ENCODE data around the gene CXADR. TPM values are rescaled to one million over a fixed set of nuclear protein-coding genes. Genes with fewer than 3 reads are reported as not detected.
A peak's percentile ranks its signal among the peaks of the same experiment; 100 is the strongest.
"Not testable (repeated sequence)": the region's sequence is repeated elsewhere in the genome, so short reads cannot be mapped to it uniquely, and the experiment has no call there.

The CXADR gene
- total and polyA plus RNA-seq, 2 donors, result 3.2 to 5.6 TPM

DNA sequence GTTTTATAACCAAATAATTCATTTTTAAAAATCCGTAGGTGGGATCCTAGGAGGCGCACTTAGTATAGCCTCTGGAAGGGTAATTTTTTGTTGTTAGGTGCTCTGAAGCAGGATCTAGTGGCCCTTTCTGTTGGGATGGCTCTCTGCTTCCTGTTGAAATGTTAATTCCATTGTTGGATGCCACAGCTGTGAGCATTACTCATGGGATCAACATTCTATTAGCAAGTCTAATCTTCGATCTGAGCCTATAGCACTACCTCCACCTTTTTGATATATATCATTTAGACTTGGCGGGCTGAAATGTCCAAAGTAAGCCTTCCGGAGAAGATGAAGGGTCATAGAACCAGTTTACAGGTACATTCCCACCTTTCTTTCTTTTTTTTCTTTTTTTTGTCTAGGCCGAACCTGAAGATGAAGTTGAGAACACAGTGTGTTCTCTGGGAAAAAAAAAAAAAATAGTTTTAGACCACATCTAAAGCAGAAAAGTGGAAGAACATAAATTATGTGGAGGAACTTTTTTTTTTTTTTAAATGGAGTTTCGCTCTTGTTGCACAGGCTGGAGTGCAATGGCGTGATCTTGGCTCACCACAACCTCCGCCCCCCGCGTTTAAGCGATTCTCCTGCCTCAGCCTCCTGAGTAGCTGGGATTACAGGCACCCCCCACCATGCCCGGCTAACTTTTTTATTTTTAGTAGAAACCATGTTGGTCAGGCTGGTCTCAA lies 1.4 kb downstream of the CXADR start:
- H3K9me3 ChIP-seq (ENCODE audit: control insufficient read depth in 2 of 2, insufficient read depth in 1 of 2, low read length in 1 of 2), result no peaks in the 10 kb centered on the region
- H3K27me3 ChIP-seq (ENCODE audit: control insufficient read depth in 2 of 2, insufficient read depth in 1 of 2, low read length in 1 of 2), result peaks cover 11 to 52% of the 10 kb centered on the region in 2 donors
- H3K4me3 ChIP-seq (ENCODE audit: low read length in 2 of 2), result peak overlapping the region in 1 of 2 donors; percentile 66
- no peaks in the 10 kb centered on the region for H3K36me3 ChIP-seq (ENCODE audit: control insufficient read depth in 2 of 2, insufficient read depth in 2 of 2, low read length in 1 of 2)
- DNase-seq (ENCODE audit: low read depth in 6 of 9, low spot score in 9 of 9), result no peak
- H3K27ac ChIP-seq (ENCODE audit: low read depth in 1 of 2, low read length in 1 of 2), result no peak overlapping the region
- 19% methylated on average over 13 of the region's 13 CpGs for WGBS
- peaks cover 8 to 14% of the 10 kb centered on the region in 2 donors for H3K4me1 ChIP-seq (ENCODE audit: control insufficient read depth in 2 of 2, insufficient read depth in 2 of 2, low read length in 2 of 2)

DNA sequence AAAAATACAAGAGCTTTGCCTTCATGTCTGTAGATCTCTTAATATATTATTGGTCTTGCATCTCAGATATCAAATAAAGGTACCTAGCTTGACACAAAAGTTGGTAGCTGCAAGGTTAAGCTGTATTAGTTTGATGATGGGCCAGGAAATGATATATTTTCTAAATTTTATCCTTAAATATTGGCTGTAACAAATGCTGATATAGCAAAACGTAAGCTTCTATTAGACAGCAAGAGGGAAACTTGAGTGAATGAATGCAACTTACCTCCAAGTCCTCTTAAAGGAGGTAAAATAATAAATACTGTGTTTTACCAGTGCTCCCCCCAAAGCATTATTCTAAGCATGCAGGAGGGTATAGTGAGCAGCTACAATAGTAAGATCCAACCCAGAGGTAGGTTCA lies 4.2 kb downstream of the CXADR start:
- H3K36me3 ChIP-seq (ENCODE audit: control insufficient read depth in 2 of 2, insufficient read depth in 2 of 2, low read length in 1 of 2); H3K27ac ChIP-seq (ENCODE audit: low read depth in 1 of 2, low read length in 1 of 2): not testable (repeated sequence)
- WGBS, result 97% methylated on average over 1 of the region's 1 CpG

DNA sequence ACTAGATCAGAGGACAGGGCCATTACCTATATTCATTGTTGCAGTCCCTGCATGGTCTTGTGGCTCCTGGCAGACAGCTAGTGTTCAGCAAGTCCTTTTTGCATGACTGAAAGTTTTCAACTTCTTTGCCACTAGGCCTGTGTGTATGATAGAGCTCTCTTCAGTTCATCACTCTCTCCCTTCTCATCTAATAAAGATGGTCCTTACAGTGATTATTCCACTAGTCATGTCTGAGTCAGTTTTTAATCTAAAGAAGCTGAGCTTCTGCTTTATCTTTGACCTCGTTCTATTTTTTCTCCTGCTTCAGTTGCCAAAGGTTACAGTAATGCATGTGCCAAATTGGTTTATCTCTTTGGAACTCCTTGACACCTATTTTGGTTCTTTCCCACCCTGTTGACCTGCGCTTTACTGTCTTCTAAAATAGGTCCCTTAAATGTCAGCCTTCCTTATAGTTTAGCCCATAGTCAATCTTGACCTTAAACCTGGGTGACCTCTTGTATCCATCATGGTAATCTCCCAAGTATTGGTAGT lies 6.4 kb downstream of the CXADR start:
- Histone ChIP-seq H3K27ac (ENCODE audit: low read depth in 1 of 2, low read length in 1 of 2) (no peak overlapping the region), H3K4me1 (ENCODE audit: control insufficient read depth in 2 of 2, insufficient read depth in 2 of 2, low read length in 2 of 2) (peaks cover under 1 to 1% of the 10 kb centered on the region in 2 donors), H3K27me3 (ENCODE audit: control insufficient read depth in 2 of 2, insufficient read depth in 1 of 2, low read length in 1 of 2) (peaks cover 3 to 11% of the 10 kb centered on the region in 2 donors), H3K9me3 (ENCODE audit: control insufficient read depth in 2 of 2, insufficient read depth in 1 of 2, low read length in 1 of 2) (no peaks in the 10 kb centered on the region), H3K36me3 (ENCODE audit: control insufficient read depth in 2 of 2, insufficient read depth in 2 of 2, low read length in 1 of 2) (no peaks in the 10 kb centered on the region), H3K4me3 (ENCODE audit: low read length in 2 of 2) (no peak overlapping the region)
- WGBS, result 97% methylated on average over 2 of the region's 2 CpGs
- DNase-seq (ENCODE audit: low read depth in 6 of 9, low spot score in 9 of 9), result no peak

More for the DNA sequence above, 4.2 kb downstream of the CXADR start:
- H3K4me3 ChIP-seq (ENCODE audit: low read length in 2 of 2); H3K9me3 ChIP-seq (ENCODE audit: control insufficient read depth in 2 of 2, insufficient read depth in 1 of 2, low read length in 1 of 2); DNase-seq (ENCODE audit: low read depth in 6 of 9, low spot score in 9 of 9): not testable (repeated sequence)
- H3K4me1 ChIP-seq (ENCODE audit: control insufficient read depth in 2 of 2, insufficient read depth in 2 of 2, low read length in 2 of 2), result peaks cover 8 to 14% of the 10 kb centered on the region in 2 donors
- H3K27me3 ChIP-seq (ENCODE audit: control insufficient read depth in 2 of 2, insufficient read depth in 1 of 2, low read length in 1 of 2), result peaks cover 10 to 30% of the 10 kb centered on the region in 2 donors

DNA sequence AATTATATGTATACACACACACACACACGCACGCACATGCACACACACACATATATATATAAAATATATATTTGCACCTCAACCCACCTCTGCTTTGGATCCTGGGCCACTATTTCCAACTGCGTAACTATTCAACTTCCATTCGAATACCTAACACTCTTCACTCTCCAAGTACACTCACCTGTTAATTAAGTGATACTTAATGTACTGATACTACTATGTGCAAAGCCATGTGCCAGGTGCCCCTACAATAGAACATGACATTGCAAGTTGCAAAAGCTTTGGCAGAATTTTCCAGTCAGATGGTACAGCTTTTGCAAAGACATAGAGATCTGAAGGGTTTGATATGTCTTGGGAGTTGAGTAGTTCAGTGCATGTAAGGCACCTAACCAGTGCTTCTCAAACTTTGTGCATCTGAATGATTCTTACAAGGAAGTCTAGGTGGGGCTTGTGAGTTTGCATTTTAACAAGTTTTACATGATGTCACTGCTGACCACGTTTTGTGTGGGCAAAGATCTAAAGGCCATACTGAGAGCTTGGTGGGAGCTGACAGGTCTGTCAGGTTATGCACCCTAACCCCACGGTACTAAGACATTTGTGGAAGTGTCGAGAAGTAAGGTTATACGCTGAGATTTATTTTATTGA lies 7.2 kb downstream of the CXADR start:
- 89% methylated on average over 8 of the region's 8 CpGs for whole genome bisulfite sequencing
- DNase-seq (ENCODE audit: low read depth in 6 of 9, low spot score in 9 of 9), result no peak
- H3K4me3 ChIP-seq (ENCODE audit: low read length in 2 of 2), result no peak overlapping the region

DNA sequence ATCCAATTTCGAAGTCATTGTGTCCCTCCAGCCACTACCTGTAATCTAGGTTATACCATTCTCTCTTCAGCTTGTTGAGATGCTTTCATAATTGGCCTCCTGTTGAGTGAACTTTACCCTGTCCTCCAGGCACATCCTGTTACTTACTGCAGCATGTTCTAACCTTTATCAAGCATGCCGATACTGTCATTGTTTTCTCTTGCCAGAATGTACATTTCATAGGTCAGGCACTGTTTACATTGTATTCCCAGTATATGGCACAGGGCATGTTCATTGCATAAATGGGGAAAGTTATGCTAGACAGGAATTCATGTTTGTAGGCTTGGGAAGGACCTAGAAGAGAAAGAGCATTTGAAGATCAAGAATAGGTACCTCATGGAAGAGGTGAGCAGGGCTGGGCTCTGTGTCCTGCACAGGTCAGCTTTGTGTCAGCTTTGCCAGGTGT lies 10.2 kb downstream of the CXADR start:
- Histone ChIP-seq H3K36me3 (ENCODE audit: control insufficient read depth in 2 of 2, insufficient read depth in 2 of 2, low read length in 1 of 2) (no peaks in the 10 kb centered on the region), H3K27me3 (ENCODE audit: control insufficient read depth in 2 of 2, insufficient read depth in 1 of 2, low read length in 1 of 2) (no peaks in the 10 kb centered on the region), H3K4me1 (ENCODE audit: control insufficient read depth in 2 of 2, insufficient read depth in 2 of 2, low read length in 2 of 2) (no peaks in the 10 kb centered on the region), H3K27ac (ENCODE audit: low read depth in 1 of 2, low read length in 1 of 2) (no peak overlapping the region), H3K9me3 (ENCODE audit: control insufficient read depth in 2 of 2, insufficient read depth in 1 of 2, low read length in 1 of 2) (no peaks in the 10 kb centered on the region), H3K4me3 (ENCODE audit: low read length in 2 of 2) (no peak overlapping the region)
- whole genome bisulfite sequencing, result 97% methylated on average over 2 of the region's 2 CpGs
- no peak for DNase-seq (ENCODE audit: low read depth in 6 of 9, low spot score in 9 of 9)

More for the DNA sequence above, 7.2 kb downstream of the CXADR start:
- no peaks in the 10 kb centered on the region for H3K9me3 ChIP-seq (ENCODE audit: control insufficient read depth in 2 of 2, insufficient read depth in 1 of 2, low read length in 1 of 2)
- H3K27me3 ChIP-seq (ENCODE audit: control insufficient read depth in 2 of 2, insufficient read depth in 1 of 2, low read length in 1 of 2), result peaks cover 0 to 2% of the 10 kb centered on the region in 2 donors
- no peaks in the 10 kb centered on the region for H3K36me3 ChIP-seq (ENCODE audit: control insufficient read depth in 2 of 2, insufficient read depth in 2 of 2, low read length in 1 of 2)
- no peak overlapping the region for H3K27ac ChIP-seq (ENCODE audit: low read depth in 1 of 2, low read length in 1 of 2)
- H3K4me1 ChIP-seq (ENCODE audit: control insufficient read depth in 2 of 2, insufficient read depth in 2 of 2, low read length in 2 of 2), result no peaks in the 10 kb centered on the region

DNA sequence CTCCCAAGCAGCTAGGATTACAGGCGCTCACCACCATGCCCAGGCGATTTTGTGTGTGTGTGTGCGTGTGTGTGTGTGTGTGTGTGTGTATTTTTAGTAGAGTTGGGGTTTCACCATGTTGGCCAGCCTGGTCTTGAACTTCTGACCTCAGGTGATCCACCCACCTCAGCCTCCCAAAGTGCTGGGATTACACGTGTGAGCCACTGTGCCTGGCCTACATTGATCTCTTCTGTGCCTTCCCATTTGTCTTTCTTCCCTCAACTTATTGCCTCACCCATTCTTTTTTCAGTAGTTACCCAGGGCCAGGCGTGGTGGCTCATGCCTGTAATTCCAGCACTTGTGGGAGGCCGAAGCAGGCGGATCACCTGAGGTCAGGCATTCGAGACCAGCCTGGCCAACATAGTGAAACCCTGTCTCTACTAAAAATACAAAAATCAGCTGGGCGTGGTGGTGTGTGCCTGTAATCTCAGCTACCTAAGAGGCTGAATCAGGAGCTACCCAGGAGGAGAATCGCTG lies 11.2 kb downstream of the CXADR start:
- not testable (repeated sequence) for H3K27me3 ChIP-seq (ENCODE audit: control insufficient read depth in 2 of 2, insufficient read depth in 1 of 2, low read length in 1 of 2); H3K9me3 ChIP-seq (ENCODE audit: control insufficient read depth in 2 of 2, insufficient read depth in 1 of 2, low read length in 1 of 2); H3K4me1 ChIP-seq (ENCODE audit: control insufficient read depth in 2 of 2, insufficient read depth in 2 of 2, low read length in 2 of 2); H3K36me3 ChIP-seq (ENCODE audit: control insufficient read depth in 2 of 2, insufficient read depth in 2 of 2, low read length in 1 of 2); H3K27ac ChIP-seq (ENCODE audit: low read depth in 1 of 2, low read length in 1 of 2); DNase-seq (ENCODE audit: low read depth in 6 of 9, low spot score in 9 of 9); H3K4me3 ChIP-seq (ENCODE audit: low read length in 2 of 2)
- 95% methylated on average over 10 of the region's 10 CpGs for WGBS

DNA sequence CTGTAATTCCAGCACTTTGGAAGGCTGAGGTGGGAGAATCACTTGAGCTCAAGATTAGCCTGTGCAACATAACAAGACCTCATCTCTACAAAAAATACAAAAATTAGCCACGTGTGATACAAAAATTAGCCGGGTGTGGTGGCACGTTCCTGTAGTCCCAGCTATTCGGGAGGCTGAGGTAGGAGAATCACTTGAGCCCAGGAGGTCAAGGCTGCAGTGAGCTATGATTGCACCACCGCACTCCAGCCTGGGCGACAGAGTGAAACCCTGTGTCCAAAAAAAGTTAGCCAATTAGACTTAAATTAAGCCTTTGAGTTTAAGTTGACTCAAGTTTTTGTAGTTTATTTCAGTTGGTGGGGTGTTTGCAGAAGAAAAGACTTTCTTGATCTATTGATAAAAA lies 11.8 kb downstream of the CXADR start:
- no peak for DNase-seq (ENCODE audit: low read depth in 6 of 9, low spot score in 9 of 9)
- no peaks in the 10 kb centered on the region for H3K27me3 ChIP-seq (ENCODE audit: control insufficient read depth in 2 of 2, insufficient read depth in 1 of 2, low read length in 1 of 2)
- 96% methylated on average over 6 of the region's 6 CpGs for WGBS
- H3K9me3 ChIP-seq (ENCODE audit: control insufficient read depth in 2 of 2, insufficient read depth in 1 of 2, low read length in 1 of 2), result no peaks in the 10 kb centered on the region
- no peak overlapping the region for H3K27ac ChIP-seq (ENCODE audit: low read depth in 1 of 2, low read length in 1 of 2)
- no peaks in the 10 kb centered on the region for H3K4me1 ChIP-seq (ENCODE audit: control insufficient read depth in 2 of 2, insufficient read depth in 2 of 2, low read length in 2 of 2)
- no peak overlapping the region for H3K4me3 ChIP-seq (ENCODE audit: low read length in 2 of 2)
- H3K36me3 ChIP-seq (ENCODE audit: control insufficient read depth in 2 of 2, insufficient read depth in 2 of 2, low read length in 1 of 2), result no peaks in the 10 kb centered on the region

DNA sequence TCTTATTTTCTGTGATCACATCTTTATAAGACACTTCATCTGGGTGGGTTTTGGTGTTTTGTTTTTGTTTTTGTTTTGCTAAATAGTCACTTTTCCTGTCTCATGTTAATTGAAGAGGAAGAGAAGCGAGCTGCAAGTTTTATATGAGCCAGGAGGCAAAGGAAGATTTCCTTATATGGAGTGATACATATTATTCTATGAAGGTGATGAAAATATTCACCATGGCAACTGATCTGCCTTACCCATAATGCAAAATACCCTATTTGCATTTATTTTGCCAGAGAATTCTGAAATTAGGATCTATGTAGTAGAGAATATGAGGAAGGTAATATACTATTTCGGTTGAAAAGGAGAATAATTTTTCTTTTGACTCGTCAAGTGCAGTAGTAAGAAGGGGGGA lies 13.9 kb downstream of the CXADR start:
- H3K27ac ChIP-seq (ENCODE audit: low read depth in 1 of 2, low read length in 1 of 2), result no peak overlapping the region
- no peaks in the 10 kb centered on the region for H3K9me3 ChIP-seq (ENCODE audit: control insufficient read depth in 2 of 2, insufficient read depth in 1 of 2, low read length in 1 of 2)
- 89% methylated on average over 3 of the region's 3 CpGs for WGBS
- no peaks in the 10 kb centered on the region for H3K27me3 ChIP-seq (ENCODE audit: control insufficient read depth in 2 of 2, insufficient read depth in 1 of 2, low read length in 1 of 2)
- no peaks in the 10 kb centered on the region for H3K36me3 ChIP-seq (ENCODE audit: control insufficient read depth in 2 of 2, insufficient read depth in 2 of 2, low read length in 1 of 2)
- H3K4me1 ChIP-seq (ENCODE audit: control insufficient read depth in 2 of 2, insufficient read depth in 2 of 2, low read length in 2 of 2), result no peaks in the 10 kb centered on the region
- DNase-seq (ENCODE audit: low read depth in 6 of 9, low spot score in 9 of 9), result no peak
- H3K4me3 ChIP-seq (ENCODE audit: low read length in 2 of 2), result no peak overlapping the region

DNA sequence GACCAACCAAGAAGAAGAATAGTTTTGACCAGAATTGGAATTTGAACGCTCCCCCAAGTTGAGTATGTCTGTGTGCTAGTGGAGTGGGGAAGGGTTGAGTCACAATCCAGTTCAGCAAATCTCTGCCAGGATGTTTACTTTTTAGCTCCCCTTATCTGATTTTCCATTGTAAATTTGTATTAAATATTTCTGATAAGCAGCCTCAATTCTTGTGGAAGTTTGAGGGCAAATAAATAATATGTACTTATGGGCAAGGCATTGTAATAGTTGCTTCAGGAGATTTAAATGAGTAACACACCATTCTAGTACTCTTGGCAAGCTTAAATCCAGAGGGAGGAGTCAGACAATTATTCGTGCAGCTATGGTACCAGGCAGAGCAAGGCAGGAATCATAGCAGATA lies 14.4 kb downstream of the CXADR start:
- H3K36me3 ChIP-seq (ENCODE audit: control insufficient read depth in 2 of 2, insufficient read depth in 2 of 2, low read length in 1 of 2), result no peaks in the 10 kb centered on the region
- no peaks in the 10 kb centered on the region for H3K27me3 ChIP-seq (ENCODE audit: control insufficient read depth in 2 of 2, insufficient read depth in 1 of 2, low read length in 1 of 2)
- no peak overlapping the region for H3K27ac ChIP-seq (ENCODE audit: low read depth in 1 of 2, low read length in 1 of 2)
- H3K9me3 ChIP-seq (ENCODE audit: control insufficient read depth in 2 of 2, insufficient read depth in 1 of 2, low read length in 1 of 2), result no peaks in the 10 kb centered on the region
- WGBS, result 68% methylated on average over 2 of the region's 2 CpGs
- H3K4me1 ChIP-seq (ENCODE audit: control insufficient read depth in 2 of 2, insufficient read depth in 2 of 2, low read length in 2 of 2), result no peaks in the 10 kb centered on the region
- no peak overlapping the region for H3K4me3 ChIP-seq (ENCODE audit: low read length in 2 of 2)
- DNase-seq (ENCODE audit: low read depth in 6 of 9, low spot score in 9 of 9), result no peak
